Peyer's patch (tissue), 4 donors: ENCODE data around the gene ZKSCAN3. TPM values are rescaled to one million over a fixed set of nuclear protein-coding genes. Genes with fewer than 3 reads are reported as not detected.
"Not testable (repeated sequence)": the region's sequence is repeated elsewhere in the genome, so short reads cannot be mapped to it uniquely, and the experiment has no call there.

Experiments used
- DNase-seq, 3 donors: peaks; one replicate each; pipeline ENCODE4 v3.0.0-alpha.2; 2017 to 2019
- H3K27ac ChIP-seq, 4 donors: fragments of 200-600 bp; sonication (generic); one replicate each; pipeline ENCODE4 v1.5.1; 2016 to 2019
- H3K27me3 ChIP-seq, 2 donors: fragments of 200-600 bp; sonication (generic); one replicate each; pipeline ENCODE4 v1.5.1; 2019
- H3K36me3 ChIP-seq, 3 donors: fragments of 200-600 bp; sonication (generic); one replicate each; pipeline ENCODE4 v1.5.1; 2016 to 2019
- H3K4me1 ChIP-seq, 4 donors: fragments of 200-600 bp; sonication (generic); one replicate each; pipeline ENCODE4 v1.5.1; 2016 to 2019
- H3K4me3 ChIP-seq, 4 donors: fragments of 200-600 bp; sonication (generic); 1 replicate in 3 of 4; 2 replicates in 1 of 4; pipeline ENCODE4 v1.5.1; 2016 to 2019; ENCODE audit warnings: mild to moderate bottlenecking in 1 of 4
- H3K9me3 ChIP-seq, 4 donors: fragments of 200-600 bp; sonication (generic); one replicate each; pipeline ENCODE4 v1.5.1; 2016 to 2019; ENCODE audit warnings: mild to moderate bottlenecking in 1 of 4
- POLR2A ChIP-seq, 2 donors: fragments of 450-650 bp; IDR thresholded peaks; one replicate each; pipeline ENCODE4 v1.5.1; 2017; ENCODE audit warnings: antibody characterized with exemption in 2 of 2, mild to moderate bottlenecking in 2 of 2, moderate library complexity in 2 of 2
- total RNA-seq, 4 donors: library from RNA; depleted of rRNA; stranded (reverse); fragments of >200 nt; gene quantifications; one replicate each; pipeline ENCODE4 v1.1.0, GENCODE V29; 2016
- TF ChIP-seq, protein P1 (sequence below), 6 experiments: fragments of 450-650 bp in 4 of 6; fragments of 200-600 bp in 2 of 6; sonication (generic) in 1 of 6; IDR thresholded peaks; one replicate each; pipeline ENCODE4 v1.5.1; 2017 to 2019; ENCODE audit warnings: antibody characterized with exemption in 6 of 6, mild to moderate bottlenecking in 3 of 6, moderate library complexity in 1 of 6

Gene ZKSCAN3
- total RNA-seq: 1 to 10 TPM; 2.5 to 7.0 (median 4.6) TPM

DNA sequence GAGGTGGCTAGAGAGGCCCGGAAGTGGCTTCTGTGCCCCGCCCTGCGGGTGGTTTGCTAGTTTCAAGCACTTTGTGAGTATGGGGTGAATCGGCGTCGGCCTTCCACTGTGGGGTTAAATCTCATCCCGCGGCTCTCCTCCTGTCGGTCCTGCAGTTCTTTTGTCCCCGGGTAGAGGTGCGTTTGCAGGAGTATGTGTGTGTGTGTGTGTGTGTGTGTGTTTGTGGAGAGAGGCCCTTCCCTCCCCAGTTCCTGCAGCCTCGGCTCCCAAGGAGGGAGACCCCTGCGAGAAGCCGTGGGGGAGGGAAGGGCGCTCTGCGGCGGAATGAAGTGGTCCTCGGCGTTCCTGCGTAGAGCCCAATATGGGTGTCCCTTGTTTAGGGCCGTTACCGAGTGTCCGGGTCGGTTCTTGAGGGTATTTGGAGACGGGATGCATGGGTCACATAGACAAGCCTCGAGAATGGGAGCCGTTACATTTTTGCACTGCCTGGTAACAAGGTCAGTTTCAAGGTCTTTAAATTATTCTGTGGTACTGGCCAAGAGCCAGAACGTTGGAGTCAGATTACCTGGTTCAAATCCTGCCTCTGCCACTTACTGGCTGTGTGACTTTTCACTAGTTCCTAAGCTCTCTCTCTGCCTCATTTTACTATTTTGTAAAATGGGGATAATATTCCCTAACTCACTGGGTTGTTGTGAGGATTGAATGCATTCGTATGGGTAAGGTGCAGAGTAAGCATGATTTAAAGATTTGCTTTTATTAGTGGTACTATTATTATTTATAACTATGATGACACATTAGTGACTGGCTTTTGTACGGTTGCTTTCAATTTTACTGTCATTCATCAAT lies at the start of gene ZKSCAN3:
ZKSCAN3 (plus strand) TSS at position 56 of the 846 bp plus-strand sequence. CDS start 9,640 bp downstream, outside the sequence.
- H3K4me1 ChIP-seq: peaks cover 0 to 18% (median 0%) of the 10 kb centered on the region in 4 donors

DNA sequence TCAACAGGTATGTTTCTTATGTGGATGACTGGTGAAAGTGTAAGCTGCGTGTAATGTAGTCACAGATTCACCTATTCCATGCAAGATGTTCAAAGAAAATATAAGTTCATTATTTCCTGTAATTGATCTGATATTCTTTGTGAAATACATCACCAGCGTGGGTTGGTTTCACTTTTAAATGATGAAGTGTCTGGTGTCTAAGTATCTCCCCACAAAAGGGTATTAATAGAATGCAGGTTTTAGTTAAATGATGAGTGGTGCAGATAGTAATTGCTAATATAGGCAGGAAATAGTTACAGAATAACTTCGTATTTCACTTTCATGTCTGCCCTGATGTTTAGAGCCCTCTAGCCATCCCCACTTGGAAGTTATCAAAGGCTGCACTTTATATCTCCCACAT lies 46.2 kb upstream of the ZKSCAN3 start:
- TF ChIP-seq, protein P1, sequence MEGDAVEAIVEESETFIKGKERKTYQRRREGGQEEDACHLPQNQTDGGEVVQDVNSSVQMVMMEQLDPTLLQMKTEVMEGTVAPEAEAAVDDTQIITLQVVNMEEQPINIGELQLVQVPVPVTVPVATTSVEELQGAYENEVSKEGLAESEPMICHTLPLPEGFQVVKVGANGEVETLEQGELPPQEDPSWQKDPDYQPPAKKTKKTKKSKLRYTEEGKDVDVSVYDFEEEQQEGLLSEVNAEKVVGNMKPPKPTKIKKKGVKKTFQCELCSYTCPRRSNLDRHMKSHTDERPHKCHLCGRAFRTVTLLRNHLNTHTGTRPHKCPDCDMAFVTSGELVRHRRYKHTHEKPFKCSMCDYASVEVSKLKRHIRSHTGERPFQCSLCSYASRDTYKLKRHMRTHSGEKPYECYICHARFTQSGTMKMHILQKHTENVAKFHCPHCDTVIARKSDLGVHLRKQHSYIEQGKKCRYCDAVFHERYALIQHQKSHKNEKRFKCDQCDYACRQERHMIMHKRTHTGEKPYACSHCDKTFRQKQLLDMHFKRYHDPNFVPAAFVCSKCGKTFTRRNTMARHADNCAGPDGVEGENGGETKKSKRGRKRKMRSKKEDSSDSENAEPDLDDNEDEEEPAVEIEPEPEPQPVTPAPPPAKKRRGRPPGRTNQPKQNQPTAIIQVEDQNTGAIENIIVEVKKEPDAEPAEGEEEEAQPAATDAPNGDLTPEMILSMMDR (IDR thresholded peaks at IDR 0.05): no peak
- no peak for TF ChIP-seq POLR2A (IDR thresholded peaks at IDR 0.05)
- Histone ChIP-seq H3K4me1 (no peaks in the 10 kb centered on the region), H3K36me3 (no peaks in the 10 kb centered on the region)

More for the DNA sequence above, at the start of gene ZKSCAN3:
- peak; percentile 83 to 95 (median 85) for DNase-seq
- Histone ChIP-seq H3K36me3 (no peaks in the 10 kb centered on the region), H3K4me3 (peak within 1 kb of the TSS; percentile 56 to 79 (median 65)), H3K27ac (peak within 1 kb of the TSS; percentile 56 to 76 (median 68)), H3K27me3 (no peaks in the 10 kb centered on the region), H3K9me3 (no peaks in the 10 kb centered on the region)
- TF ChIP-seq, protein P1 (IDR thresholded peaks at IDR 0.05): no peak
- peak; percentile 18 to 22 for TF ChIP-seq POLR2A (IDR thresholded peaks at IDR 0.05)

DNA sequence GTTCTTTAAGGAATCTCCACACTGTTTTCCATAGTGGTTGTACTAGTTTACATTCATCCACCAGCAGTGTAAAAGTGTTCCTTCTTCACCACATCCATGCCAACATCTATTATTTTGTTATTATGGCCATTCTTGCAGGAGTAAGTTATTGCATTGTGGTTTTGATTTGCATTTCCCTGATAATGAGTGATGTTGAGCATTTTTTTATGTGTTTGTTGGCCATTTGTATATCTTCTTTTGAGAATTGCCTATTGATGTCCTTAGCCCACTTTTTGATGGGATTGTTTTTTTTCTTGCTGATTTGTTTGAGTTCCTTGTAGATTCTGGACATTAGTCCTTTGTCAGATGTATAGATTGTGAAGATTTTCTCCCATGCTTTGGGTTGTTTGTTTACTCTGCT lies 43.4 kb upstream of the ZKSCAN3 start:
- H3K36me3 ChIP-seq, H3K9me3 ChIP-seq, H3K4me1 ChIP-seq: not testable (repeated sequence)

More for the DNA sequence above, 46.2 kb upstream of the ZKSCAN3 start:
- Histone ChIP-seq H3K27ac (no peak overlapping the region), H3K9me3 (no peaks in the 10 kb centered on the region), H3K4me3 (no peak overlapping the region), H3K27me3 (no peaks in the 10 kb centered on the region)
- DNase-seq: no peak

DNA sequence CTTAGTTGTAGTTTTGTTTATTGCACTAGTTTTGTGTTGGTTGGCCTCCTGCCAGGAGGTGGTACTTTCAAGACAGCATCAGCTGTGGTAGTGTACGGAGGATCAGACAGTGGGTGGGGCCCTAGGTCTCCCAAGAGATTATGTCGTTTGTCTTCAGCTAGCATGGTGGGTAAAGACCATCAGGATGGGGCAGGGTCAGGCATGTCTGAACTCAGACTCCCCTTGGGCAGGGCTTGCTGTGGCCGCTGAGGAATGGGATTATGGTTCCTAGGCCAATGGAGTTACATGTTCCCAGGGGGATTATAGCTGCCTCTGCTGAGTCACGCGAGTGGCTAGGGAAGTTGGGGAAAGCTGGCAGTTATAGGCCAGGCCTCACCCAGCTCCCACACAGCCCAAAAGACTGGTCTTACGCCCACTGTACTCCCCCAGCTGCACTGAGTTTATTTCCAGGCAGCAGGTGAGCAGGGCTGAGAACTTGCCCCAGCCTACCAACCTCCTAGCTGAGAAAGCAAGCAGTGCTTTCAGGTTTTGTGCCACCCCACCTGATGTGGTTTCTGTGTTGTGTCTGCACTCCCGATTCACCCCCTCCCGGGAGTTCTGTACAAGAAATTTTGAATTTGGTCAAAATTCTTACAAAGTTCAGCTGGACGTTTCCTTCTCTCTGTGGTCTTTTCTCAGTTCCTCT lies 38.5 kb upstream of the ZKSCAN3 start:
- Histone ChIP-seq H3K4me1 (no peaks in the 10 kb centered on the region), H3K36me3 (no peaks in the 10 kb centered on the region), H3K27ac (no peak overlapping the region), H3K9me3 (no peaks in the 10 kb centered on the region), H3K4me3 (no peak overlapping the region), H3K27me3 (no peaks in the 10 kb centered on the region)
- DNase-seq: no peak
- no peak for TF ChIP-seq POLR2A (IDR thresholded peaks at IDR 0.05)
- TF ChIP-seq, protein P1 (IDR thresholded peaks at IDR 0.05): no peak

More for the DNA sequence above, 43.4 kb upstream of the ZKSCAN3 start:
- not testable (repeated sequence) for DNase-seq, H3K27me3 ChIP-seq, H3K4me3 ChIP-seq, H3K27ac ChIP-seq

DNA sequence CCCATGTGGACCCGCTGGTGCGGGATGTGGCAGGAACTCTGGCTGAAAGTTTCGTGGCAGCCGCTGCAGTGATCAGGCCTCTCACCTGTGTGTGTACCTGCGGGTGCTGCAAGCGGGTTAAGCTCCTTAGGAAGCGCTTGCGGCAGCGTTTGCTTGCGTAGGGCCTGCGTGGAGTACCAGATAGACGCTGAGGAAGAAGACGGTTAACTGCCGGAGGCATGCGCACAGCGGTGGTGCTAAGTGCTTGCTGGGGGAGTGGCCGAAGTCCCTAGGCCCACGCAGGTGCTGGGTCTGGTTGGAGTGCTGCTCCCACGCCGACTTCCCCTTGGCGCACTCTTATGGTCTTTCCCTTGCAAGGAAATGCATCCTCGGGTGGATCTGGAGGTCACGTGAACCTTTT lies 36.8 kb upstream of the ZKSCAN3 start:
- no peak for TF ChIP-seq POLR2A (IDR thresholded peaks at IDR 0.05)
- TF ChIP-seq, protein P1 (IDR thresholded peaks at IDR 0.05): no peak
- no peak overlapping the region for H3K27ac ChIP-seq
- H3K4me3 ChIP-seq: no peak overlapping the region
- H3K4me1 ChIP-seq: no peaks in the 10 kb centered on the region
- no peak for DNase-seq
- H3K36me3 ChIP-seq: no peaks in the 10 kb centered on the region
- no peaks in the 10 kb centered on the region for H3K9me3 ChIP-seq
- H3K27me3 ChIP-seq: no peaks in the 10 kb centered on the region

DNA sequence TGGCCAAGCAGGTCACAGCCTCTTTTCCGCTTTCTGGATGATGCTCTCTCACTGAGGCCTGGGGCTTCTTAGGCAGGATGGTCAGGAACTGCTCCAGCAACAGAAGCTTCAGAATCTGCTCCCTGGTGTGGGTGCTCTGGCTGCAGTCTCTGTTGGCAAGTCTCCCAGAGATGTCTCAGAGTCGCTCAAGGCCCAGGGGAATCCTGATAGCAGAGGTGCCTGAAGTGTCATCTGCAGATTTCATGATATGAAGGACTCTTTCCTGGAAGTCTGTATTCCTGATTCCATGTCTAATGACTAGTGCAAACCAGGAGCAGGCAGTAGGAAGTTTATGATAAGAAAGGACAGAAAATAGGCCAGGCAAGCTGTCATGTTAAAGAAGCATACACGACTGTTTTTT lies 34.1 kb upstream of the ZKSCAN3 start:
- H3K36me3 ChIP-seq: no peaks in the 10 kb centered on the region
- no peak overlapping the region for H3K27ac ChIP-seq
- TF ChIP-seq POLR2A (IDR thresholded peaks at IDR 0.05): no peak
- TF ChIP-seq, protein P1 (IDR thresholded peaks at IDR 0.05): no peak
- H3K9me3 ChIP-seq: no peaks in the 10 kb centered on the region
- no peak overlapping the region for H3K4me3 ChIP-seq
- H3K27me3 ChIP-seq: no peaks in the 10 kb centered on the region
- no peaks in the 10 kb centered on the region for H3K4me1 ChIP-seq
- no peak for DNase-seq

DNA sequence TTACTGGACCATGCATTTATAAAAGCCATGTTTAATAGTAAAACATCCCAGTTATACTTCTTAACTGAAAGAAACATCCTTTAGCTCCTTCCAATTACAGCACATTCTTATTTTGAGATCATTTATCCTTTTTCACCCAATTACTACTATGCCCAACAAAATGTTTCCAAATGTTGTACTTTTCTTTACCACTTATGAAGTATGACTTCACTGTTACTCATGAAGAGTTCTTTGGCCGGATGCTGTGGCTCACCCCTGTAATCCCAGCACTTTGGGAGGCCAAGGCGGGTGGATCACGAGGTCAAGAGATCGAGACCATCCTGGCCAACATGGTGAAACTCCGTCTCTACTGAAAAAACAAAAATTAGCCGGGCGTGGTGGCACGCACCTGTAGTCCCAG lies 31.9 kb upstream of the ZKSCAN3 start:
- H3K36me3 ChIP-seq, H3K4me1 ChIP-seq, H3K27me3 ChIP-seq, H3K4me3 ChIP-seq, H3K27ac ChIP-seq, DNase-seq, H3K9me3 ChIP-seq: not testable (repeated sequence)
